HepG2 (cell line): ENCODE results near the gene YWHAQ. TPM values are rescaled to one million over a fixed set of nuclear protein-coding genes. Genes with fewer than 3 reads are reported as not detected.
A peak's percentile ranks its signal among the peaks of the same experiment; 100 is the strongest.

ENCODE experiments used
- ATAC-seq: fragments of 200-7000 bp; cut with Tn5 transposase; 3 replicates; pipeline ENCODE4 v1.9.1; 2020; ENCODE audit warnings: mild to moderate bottlenecking, moderate library complexity
- BruUV-seq: library from RNA; stranded (reverse); fragments of 400-500 nt; replicated peaks from 2 replicates; lab custom pipeline; 2021; lab: Mats Ljungman, UMichigan
- CTCF ChIA-PET: fragments of 300-600 bp; formaldehyde crosslinking; extraction: SDS; loops from one replicate; lab custom pipeline; 2021; ENCODE audit warnings: low total read pairs, inconsistent platforms, low intra/inter-chr PET ratio; lab: Yijun Ruan, JAX
- POLR2A ChIA-PET: fragments of 350-600 bp; sonication (Branson Sonifier 250); formaldehyde crosslinking; loops from one replicate; lab custom pipeline; 2020; ENCODE audit warnings: antibody characterized with exemption, inconsistent platforms; lab: Yijun Ruan, JAX
- DNase-seq: peaks from one replicate; pipeline ENCODE4 v3.0.0-alpha.2; 2015; ENCODE audit warnings: low spot score
- FAIRE-seq: peaks from 3 replicates; lab custom pipeline; 2011; peaks lifted over from hg19 to GRCh38; lab: Jason Lieb, UNC
- H2AFZ ChIP-seq: one replicate; pipeline ENCODE4 v1.6.1; 2011; ENCODE audit warnings: low read length, inconsistent platforms
- H3K27ac ChIP-seq: fragments of 300-600 bp; 3 replicates; pipeline ENCODE4 v1.8.0; 2011; ENCODE audit warnings: mixed run types, mild to moderate bottlenecking, mixed read lengths, low read length, inconsistent platforms; ENCODE audit not compliant: insufficient read depth; ENCODE audit errors: extremely low read length
- H3K27me3 ChIP-seq, 2 experiments: fragments of 200-600 bp in 1 of 2; 2 replicates in 1 of 2; 3 replicates in 1 of 2; pipeline versions ENCODE4 v1.6.0 to v1.8.0; 2011; ENCODE audit warnings: low read length in 2 of 2, mild to moderate bottlenecking in 2 of 2, moderate library complexity in 2 of 2, inconsistent platforms in 1 of 2; ENCODE audit not compliant: insufficient read depth in 2 of 2, control insufficient read depth in 1 of 2
- H3K36me3 ChIP-seq, 2 experiments: fragments of 200-600 bp in 1 of 2; replicated peaks in 1 of 2; 2 replicates in 1 of 2; 3 replicates in 1 of 2; pipeline versions ENCODE4 v1.5.1 to v1.8.0; 2011; ENCODE audit warnings: low read length in 2 of 2, inconsistent platforms in 1 of 2; ENCODE audit not compliant: insufficient read depth in 2 of 2, control insufficient read depth in 1 of 2
- H3K4me1 ChIP-seq: 2 replicates; pipeline ENCODE4 v1.5.1; 2012; ENCODE audit warnings: low read length, inconsistent platforms; ENCODE audit not compliant: insufficient read depth
- H3K4me2 ChIP-seq: 2 replicates; pipeline ENCODE4 v1.6.0; 2011; ENCODE audit warnings: low read depth, low read length, inconsistent platforms
- H3K4me3 ChIP-seq, 3 experiments: fragments of 200-600 bp in 1 of 3; sonication (generic), shearing (Covaris generic) in 1 of 3; replicated peaks in 1 of 3; 2 replicates each; pipeline ENCODE4 v1.5.1; 2011 to 2016; ENCODE audit warnings: low read length in 3 of 3, inconsistent platforms in 2 of 3, low read depth in 2 of 3, mild to moderate bottlenecking in 2 of 3, control low read depth in 1 of 3, mixed read lengths in 1 of 3; ENCODE audit not compliant: insufficient read depth in 1 of 3
- H3K79me2 ChIP-seq: one replicate; pipeline ENCODE4 v1.6.1; 2011; ENCODE audit warnings: low read length, inconsistent platforms; ENCODE audit not compliant: insufficient read depth
- H3K9ac ChIP-seq: 2 replicates; pipeline ENCODE4 v1.6.0; 2011; ENCODE audit warnings: mild to moderate bottlenecking, low read depth, low read length, inconsistent platforms; ENCODE audit not compliant: insufficient read depth
- H3K9me3 ChIP-seq: 2 replicates; pipeline ENCODE4 v1.5.1; 2012; ENCODE audit warnings: mild to moderate bottlenecking, low read length
- H4K20me1 ChIP-seq: 2 replicates; pipeline ENCODE4 v1.6.0; 2011; ENCODE audit warnings: inconsistent platforms, mild to moderate bottlenecking, low read length, moderate library complexity; ENCODE audit not compliant: insufficient read depth
- AKNA ChIP-seq: sonication (generic); formaldehyde crosslinking; IDR thresholded peaks from 2 replicates; pipeline ENCODE4 v1.4.0; 2020; ENCODE audit warnings: missing genetic modification reagents, borderline replicate concordance
- CTCF ChIP-seq: sonication (generic); formaldehyde crosslinking; IDR thresholded peaks from 2 replicates; pipeline ENCODE4 v1.5.0; 2020; ENCODE audit warnings: mild to moderate bottlenecking, missing genetic modification reagents, moderate library complexity
- STAG1 ChIP-seq: sonication (generic); formaldehyde crosslinking; IDR thresholded peaks from 2 replicates; pipeline ENCODE4 v1.4.0; 2020; ENCODE audit warnings: missing genetic modification reagents
- ZNF121 ChIP-seq: sonication (generic); formaldehyde crosslinking; IDR thresholded peaks from 2 replicates; pipeline ENCODE4 v1.5.0; 2020; ENCODE audit warnings: mild to moderate bottlenecking, missing genetic modification reagents
- ZNF142 ChIP-seq: sonication (generic); formaldehyde crosslinking; IDR thresholded peaks from 2 replicates; pipeline ENCODE4 v1.4.0; 2020; ENCODE audit warnings: missing genetic modification reagents
- ZNF180 ChIP-seq: sonication (generic); formaldehyde crosslinking; IDR thresholded peaks from 2 replicates; pipeline ENCODE4 v1.4.0; 2020; ENCODE audit warnings: low read depth, missing genetic modification reagents, borderline replicate concordance
- ZNF414 ChIP-seq: sonication (generic); formaldehyde crosslinking; IDR thresholded peaks from 2 replicates; pipeline ENCODE4 v1.5.0; 2020; ENCODE audit warnings: missing genetic modification reagents
- ZNF629 ChIP-seq: sonication (generic); formaldehyde crosslinking; conservative IDR thresholded peaks from 2 replicates; pipeline ENCODE4 v1.5.0; 2020; ENCODE audit warnings: missing genetic modification reagents
- ZNF772 ChIP-seq: sonication (generic); formaldehyde crosslinking; IDR thresholded peaks from 2 replicates; pipeline ENCODE4 v1.5.0; 2020; ENCODE audit warnings: mild to moderate bottlenecking, missing genetic modification reagents
- WGBS: methylation state at CpG from one replicate; pipeline ENCODE4 v1.1.6; 2017; ENCODE audit warnings: low lambda C conversion rate; 5-methylcytosine and 5-hydroxymethylcytosine counted together
- in situ Hi-C: cut with HindIII; loops from 2 replicates; pipeline ENCODE4 v1.10.0; 2017; ENCODE audit warnings: low pct_unique_long_range_greater_than_20kb; ENCODE audit not compliant: extremely low pct_ligation_motif_present
- intact Hi-C: fragments of 100-400 bp; cut with micrococcal nuclease; formaldehyde crosslinking; loops from one replicate; pipeline ENCODE4 v1.10.0; 2022; ENCODE audit not compliant: unreplicated experiment
- polyA plus RNA-seq, 8 experiments: library from polyadenylated mRNA; depleted of rRNA in 3 of 8; stranded (reverse) in 7 of 8; unstranded in 1 of 8; fragments of >200 nt; fragmentation: Illumina TruSeq in 4 of 8; extraction: Trizol in 4 of 8; gene quantifications; 2 replicates each; pipeline versions ENCODE4 v1.2.1 to v1.2.3, GENCODE V29; 2011 to 2016; ENCODE audit warnings: low read depth in 4 of 8, missing spikeins in 1 of 8, mixed read lengths in 1 of 8; ENCODE audit not compliant: insufficient read depth in 1 of 8
- total RNA-seq, 5 experiments: library from RNA; depleted of rRNA; stranded (reverse); fragments of >200 nt; fragmentation: Illumina TruSeq; extraction: Trizol; gene quantifications; 2 replicates each; pipeline ENCODE4 v1.2.3, GENCODE V29; 2016; ENCODE audit warnings: low read depth in 1 of 5

The YWHAQ gene
- total and polyA plus RNA-seq, 2 of the 13 experiments (the other 11 are each of a cell fraction or from before 2014, with no cell fraction given): 160 to 304 TPM

GRCh38 chr2:9570182-9571060, 60.4 kb downstream of the YWHAQ start:
- BruUV-seq: no TSS peak
- Histone ChIP-seq H3K4me2 (no peak overlapping the region), H3K36me3 (no peaks in the 10 kb centered on the region), H3K9ac (no peak overlapping the region), H3K27ac (no peak overlapping the region), H3K79me2 (no peaks in the 10 kb centered on the region), H3K4me3 (no peak overlapping the region), H3K27me3 (no peaks in the 10 kb centered on the region), H4K20me1 (no peaks in the 10 kb centered on the region), H3K4me1 (peaks cover 9% of the 10 kb centered on the region; the same call in 1 of the 2 replicates), H2AFZ (no peak overlapping the region), H3K9me3 (no peaks in the 10 kb centered on the region)
- 59% methylated on average over 4 of the region's 4 CpGs for WGBS
- FAIRE-seq: peak; percentile 81
- ChIA-PET POLR2A (interaction anchor here (2.0 kb wide), 1 partner anchor 15 kb away, joined by 11 read pairs; the partner anchor contains the start of gene ADAM17), CTCF (no interaction called here)
- peak; percentile 25 for DNase-seq
- peak; percentile 79 for ATAC-seq
- in situ Hi-C loops: no loop called here
- intact Hi-C loops: no loop called here
- peak; percentile 30 for TF ChIP-seq STAG1
- no peak for TF ChIP-seq ZNF142 (CRISPR knock-in tag)
- TF ChIP-seq ZNF414 (CRISPR knock-in tag): no peak
- no peak for TF ChIP-seq ZNF180 (CRISPR knock-in tag)
- peak; percentile 39 for TF ChIP-seq CTCF (CRISPR knock-in tag)
- TF ChIP-seq ZNF772: no peak
- no peak for TF ChIP-seq AKNA (CRISPR knock-in tag)
- TF ChIP-seq ZNF121 (CRISPR knock-in tag): 0 out of 2 replicates have a peak, but pooled peaks have one; percentile 12
- no peak for TF ChIP-seq ZNF629 (CRISPR knock-in tag)
